ENCODE data around the gene MYO1D. TPM values are rescaled to one million over a fixed set of nuclear protein-coding genes. Genes with fewer than 3 reads are reported as not detected.

The MYO1D gene
- total RNA-seq, 4 donors from 2014 or later, result 36.9 to 49.2 (median 39.5) TPM

GRCh38 chr17:32807577-32807976 lies 69.3 kb downstream of the MYO1D start:
- DNase-seq (ENCODE audit: low spot score) (no peak), ATAC-seq (ENCODE audit: low FRiP score) (no peak)
- TF ChIP-seq CTCF (IDR thresholded peaks at IDR 0.05), result no peak

GRCh38 chr17:32806646-32807045 lies 70.3 kb downstream of the MYO1D start:
- TF ChIP-seq CTCF (IDR thresholded peaks at IDR 0.05), result no peak
- no peak for ATAC-seq (ENCODE audit: low FRiP score)
- DNase-seq (ENCODE audit: low spot score), result no peak

GRCh38 chr17:32805029-32805976 lies 71.6 kb downstream of the MYO1D start:
- DNase-seq (ENCODE audit: low spot score) (no peak), ATAC-seq (ENCODE audit: low FRiP score) (no peak)
- TF ChIP-seq CTCF (IDR thresholded peaks at IDR 0.05), result no peak

- no peak for TF ChIP-seq CTCF (IDR thresholded peaks at IDR 0.05)
- DNase-seq (ENCODE audit: low spot score) (no peak), ATAC-seq (ENCODE audit: low FRiP score) (no peak)
Measured at GRCh38 chr17:32803544-32803943, 73.4 kb downstream of the MYO1D start.

GRCh38 chr17:32802306-32802705 lies 74.6 kb downstream of the MYO1D start:
- TF ChIP-seq CTCF (IDR thresholded peaks at IDR 0.05), result no peak
- ATAC-seq (ENCODE audit: low FRiP score) (no peak), DNase-seq (ENCODE audit: low spot score) (no peak)

- DNase-seq (ENCODE audit: low spot score) (no peak), ATAC-seq (ENCODE audit: low FRiP score) (no peak)
- TF ChIP-seq CTCF (IDR thresholded peaks at IDR 0.05), result no peak
Measured at GRCh38 chr17:32801641-32802040, 75.3 kb downstream of the MYO1D start.

- ATAC-seq (ENCODE audit: low FRiP score), result no peak
Measured at GRCh38 chr17:32801193-32801592, 75.7 kb downstream of the MYO1D start.

More at GRCh38 chr17:32801193-32801592, 75.7 kb downstream of the MYO1D start:
- no peak for TF ChIP-seq CTCF (IDR thresholded peaks at IDR 0.05)
- no peak for DNase-seq (ENCODE audit: low spot score)

Measured in omental fat pad (tissue), 4 donors.